ENCODE results near the gene BYSL. TPM values are rescaled to one million over a fixed set of nuclear protein-coding genes. Genes with fewer than 3 reads are reported as not detected.

Gene BYSL
- total RNA-seq, 1 experiment from 2014 or later, result 89.7 TPM

GRCh38 chr6:41874741-41875140 is 46.6 kb upstream of the BYSL start:
- ChIA-PET POLR2A (ENCODE audit: low non-redundant PET) (interaction anchor here (0.7 kb wide), 1 partner anchor 33 kb away, joined by 3 read pairs; no protein-coding TSS in a partner anchor), CTCF (no interaction called here)
- Histone ChIP-seq H3K4me1 (ENCODE audit: insufficient read depth, low read length, poor library complexity, severe bottlenecking) (no peaks in the 10 kb centered on the region), H3K27ac (ENCODE audit: low read depth, low read length, poor library complexity, severe bottlenecking) (no peak overlapping the region), H3K27me3 (replicated peaks; ENCODE audit: insufficient read depth, low read depth, low read length, poor library complexity) (no peaks in the 10 kb centered on the region), H3K36me3 (ENCODE audit: insufficient read depth, low read length, poor library complexity, severe bottlenecking) (no peaks in the 10 kb centered on the region), H3K9me3 (ENCODE audit: low read depth, low read length, poor library complexity, severe bottlenecking) (no peaks in the 10 kb centered on the region), H3K4me3 (ENCODE audit: low read depth, low read length, poor library complexity, severe bottlenecking) (no peak overlapping the region)
- BruUV-seq (replicated peaks), result no TSS peak
- no peak for DNase-seq (ENCODE audit: low spot score)
- TF ChIP-seq CTCF (conservative IDR thresholded peaks at IDR 0.05; ENCODE audit: low read depth, low read length), result no peak
- no peak for TF ChIP-seq EZH2 (IDR thresholded peaks at IDR 0.05; ENCODE audit: borderline replicate concordance, low read depth, low read length, poor library complexity, severe bottlenecking)
- intact Hi-C loops (cut with micrococcal nuclease; ENCODE audit: unreplicated experiment), result no loop called here

GRCh38 chr6:41877051-41877680 is 44.1 kb upstream of the BYSL start:
- no peaks in the 10 kb centered on the region for H3K9me3 ChIP-seq (ENCODE audit: low read depth, low read length, poor library complexity, severe bottlenecking)
- BruUV-seq (replicated peaks), result no TSS peak
- no peak overlapping the region for H3K4me3 ChIP-seq (ENCODE audit: low read depth, low read length, poor library complexity, severe bottlenecking)
- TF ChIP-seq CTCF (conservative IDR thresholded peaks at IDR 0.05; ENCODE audit: low read depth, low read length) (no peak), EZH2 (IDR thresholded peaks at IDR 0.05; ENCODE audit: borderline replicate concordance, low read depth, low read length, poor library complexity, severe bottlenecking) (no peak)
- CTCF ChIA-PET, result no interaction called here
- POLR2A ChIA-PET (ENCODE audit: low non-redundant PET), result no interaction called here
- intact Hi-C loops (cut with micrococcal nuclease; ENCODE audit: unreplicated experiment), result no loop called here
- H3K27ac ChIP-seq (ENCODE audit: low read depth, low read length, poor library complexity, severe bottlenecking), result no peak overlapping the region
- no peaks in the 10 kb centered on the region for H3K4me1 ChIP-seq (ENCODE audit: insufficient read depth, low read length, poor library complexity, severe bottlenecking)
- no peaks in the 10 kb centered on the region for H3K27me3 ChIP-seq (replicated peaks; ENCODE audit: insufficient read depth, low read depth, low read length, poor library complexity)
- no peaks in the 10 kb centered on the region for H3K36me3 ChIP-seq (ENCODE audit: insufficient read depth, low read length, poor library complexity, severe bottlenecking)
- DNase-seq (ENCODE audit: low spot score), result no peak

- DNase-seq (ENCODE audit: low spot score), result no peak
- BruUV-seq (replicated peaks), result no TSS peak
- intact Hi-C loops (cut with micrococcal nuclease; ENCODE audit: unreplicated experiment), result no loop called here
- ChIA-PET CTCF (no interaction called here), POLR2A (ENCODE audit: low non-redundant PET) (no interaction called here)
- Histone ChIP-seq H3K36me3 (ENCODE audit: insufficient read depth, low read length, poor library complexity, severe bottlenecking) (no peaks in the 10 kb centered on the region), H3K9me3 (ENCODE audit: low read depth, low read length, poor library complexity, severe bottlenecking) (no peaks in the 10 kb centered on the region), H3K4me1 (ENCODE audit: insufficient read depth, low read length, poor library complexity, severe bottlenecking) (no peaks in the 10 kb centered on the region), H3K27ac (ENCODE audit: low read depth, low read length, poor library complexity, severe bottlenecking) (no peak overlapping the region), H3K4me3 (ENCODE audit: low read depth, low read length, poor library complexity, severe bottlenecking) (no peak overlapping the region), H3K27me3 (replicated peaks; ENCODE audit: insufficient read depth, low read depth, low read length, poor library complexity) (no peaks in the 10 kb centered on the region)
- TF ChIP-seq EZH2 (IDR thresholded peaks at IDR 0.05; ENCODE audit: borderline replicate concordance, low read depth, low read length, poor library complexity, severe bottlenecking) (no peak), CTCF (conservative IDR thresholded peaks at IDR 0.05; ENCODE audit: low read depth, low read length) (no peak)
Measured at GRCh38 chr6:41878246-41878645, 43.1 kb upstream of the BYSL start.

Measured in A673 (cell line).